HG03060 (cell line): Measurements from ENCODE around the gene GIGYF2.

Experiments used
- ATAC-seq: cut with Tn5 transposase; IDR thresholded peaks from one replicate; pipeline ENCODE4 v1.9.1; 2021; ENCODE audit warnings: low read depth, moderate number of reproducible peaks; ENCODE audit not compliant: unreplicated experiment

Gene GIGYF2

DNA sequence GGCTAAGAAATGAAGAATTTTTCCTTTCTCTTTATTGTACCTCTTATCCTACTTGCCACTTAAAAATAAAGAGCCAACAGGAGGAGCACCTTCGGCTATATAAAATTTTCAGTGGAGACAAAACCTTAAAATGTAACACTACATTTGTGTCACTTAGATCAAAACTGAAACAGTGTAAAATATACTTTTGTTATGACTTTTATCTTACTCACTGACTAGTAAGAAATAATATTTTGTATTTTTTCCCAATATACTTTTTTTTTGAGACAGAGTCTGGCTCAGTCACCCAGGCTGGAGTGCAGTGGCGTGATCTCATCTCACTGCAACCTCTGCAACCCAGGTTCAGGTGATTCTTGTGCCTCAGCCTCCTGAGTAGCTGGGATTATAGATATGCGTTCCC is 50.9 kb downstream of the GIGYF2 start:
- no peak for ATAC-seq

DNA sequence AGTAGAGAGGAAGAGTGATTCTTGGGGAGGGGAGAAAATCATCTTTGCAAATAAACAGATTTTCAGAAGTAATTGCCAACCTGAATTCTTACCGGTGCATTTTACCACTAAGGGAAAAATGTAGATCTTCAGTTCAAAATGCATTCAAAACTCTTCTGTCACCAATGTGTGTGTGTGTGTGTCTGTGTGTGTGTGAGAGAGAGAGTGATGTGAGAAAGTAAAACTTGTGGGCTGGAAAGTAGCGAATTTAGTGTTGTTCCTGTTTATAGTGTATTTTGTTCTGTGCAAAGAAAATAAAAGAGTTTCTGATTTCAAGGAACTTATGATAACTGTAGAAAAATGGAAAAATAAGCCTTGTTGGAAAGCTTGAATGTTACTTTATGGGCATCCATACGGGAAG is 52.2 kb downstream of the GIGYF2 start:
- no peak for ATAC-seq

DNA sequence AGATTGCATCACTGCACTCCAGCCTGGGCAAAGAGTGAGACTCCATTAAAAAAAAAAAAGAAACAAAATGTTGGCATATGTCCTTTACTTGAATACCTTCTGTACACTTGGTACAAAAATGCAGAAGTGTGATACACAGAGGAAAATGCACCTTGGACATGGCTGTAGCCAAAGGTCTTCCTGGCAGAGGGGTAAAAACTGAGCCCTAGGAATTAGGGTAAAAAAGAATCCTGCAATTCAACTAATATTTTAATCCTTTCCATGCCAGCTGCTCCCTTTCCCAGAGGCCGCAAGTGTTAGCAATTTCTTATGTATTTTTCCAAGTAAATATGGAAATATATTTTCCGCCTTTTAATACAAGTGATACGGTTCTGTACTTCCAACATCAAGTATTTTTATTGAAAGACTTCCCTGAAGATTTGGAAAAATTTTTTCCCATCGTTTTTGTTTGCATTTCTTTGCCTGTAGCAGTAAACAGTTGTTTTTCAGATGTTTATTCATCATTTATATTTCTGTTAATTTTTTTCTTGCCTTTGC is 53.1 kb downstream of the GIGYF2 start:
- ATAC-seq: no peak

DNA sequence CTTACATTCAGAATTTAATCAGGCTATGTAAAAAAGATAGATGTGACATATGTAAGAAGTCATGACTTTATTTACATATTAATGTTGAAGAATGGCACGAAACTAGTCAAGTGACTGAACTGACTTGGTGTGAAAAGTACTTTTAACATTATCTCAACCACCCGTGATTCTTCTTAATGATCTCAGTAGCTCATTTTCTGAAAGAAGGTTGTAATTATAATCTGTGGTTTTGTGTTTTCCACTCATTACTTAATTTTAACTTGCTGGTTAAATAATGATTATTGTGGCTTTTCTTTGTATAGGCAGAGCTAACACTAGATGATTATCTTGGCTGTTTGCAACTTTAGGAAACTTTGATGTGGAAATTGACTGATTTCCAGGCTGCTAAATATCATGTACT is 60.8 kb downstream of the GIGYF2 start:
- ATAC-seq: no peak

DNA sequence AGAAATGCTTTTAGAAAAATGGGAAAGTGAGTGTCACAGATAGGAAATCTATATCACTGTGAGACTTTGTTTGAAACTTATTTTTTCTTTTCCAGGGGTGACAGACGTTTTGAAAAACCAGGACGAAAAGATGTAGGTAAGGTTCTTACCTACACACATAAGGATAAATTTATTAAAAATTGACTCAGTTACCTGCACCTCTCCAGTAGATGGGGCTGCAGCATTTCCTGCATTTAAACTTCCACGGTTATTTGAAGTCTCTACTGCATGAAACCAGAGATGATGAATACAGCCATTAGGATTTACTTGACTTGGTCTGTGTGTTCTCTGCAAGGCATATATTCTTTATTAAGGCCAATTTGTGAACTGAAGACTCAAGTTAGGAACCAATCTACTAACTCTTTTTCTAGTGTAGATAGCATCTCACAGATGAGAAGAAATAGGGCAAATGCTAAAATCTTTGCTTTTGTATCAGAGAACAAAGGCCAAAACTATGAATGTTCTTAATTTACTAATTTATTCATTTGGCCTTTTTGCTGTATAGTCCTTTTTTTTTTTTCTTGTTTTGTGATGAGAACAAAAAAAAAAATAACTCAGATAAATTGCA is 64.3 kb downstream of the GIGYF2 start:
- ATAC-seq: no peak

DNA sequence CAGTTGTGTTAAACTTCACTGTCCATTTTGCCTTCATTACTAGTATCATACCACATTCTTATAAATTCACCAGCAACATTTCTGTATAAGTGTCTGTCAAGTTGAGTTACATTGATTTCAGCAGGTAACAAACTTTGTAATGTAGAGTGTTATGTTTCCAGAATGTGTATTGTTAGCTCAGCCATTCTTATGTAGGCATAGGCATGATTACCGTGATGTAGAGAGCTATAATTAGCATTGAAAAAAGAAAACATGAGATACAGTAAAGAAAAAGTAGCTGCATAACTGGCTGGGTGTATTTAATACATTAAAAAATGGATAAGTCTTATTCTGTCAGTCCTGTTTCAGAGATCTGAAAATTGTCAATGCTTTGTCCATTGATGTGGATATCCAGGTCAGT is 70.7 kb downstream of the GIGYF2 start:
- ATAC-seq: no peak

DNA sequence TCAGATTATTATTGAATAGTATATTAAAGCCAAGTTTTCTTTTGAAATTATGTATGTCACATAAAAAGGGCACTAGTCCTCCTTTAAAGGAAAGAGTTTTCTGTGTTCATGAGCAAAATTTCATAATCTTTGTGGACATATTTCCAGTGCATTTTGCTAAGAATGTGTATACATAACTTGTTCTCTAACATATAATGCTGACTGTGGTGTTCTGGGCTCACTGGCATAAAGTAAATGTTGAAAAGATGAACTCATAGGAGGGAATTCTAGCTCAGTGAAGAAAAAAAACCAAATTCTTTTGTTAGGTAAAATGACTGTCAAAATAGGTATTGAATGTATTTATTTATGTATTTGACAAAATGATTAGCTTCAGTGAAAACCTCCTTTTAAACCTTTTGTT is 73.1 kb downstream of the GIGYF2 start:
- no peak for ATAC-seq

DNA sequence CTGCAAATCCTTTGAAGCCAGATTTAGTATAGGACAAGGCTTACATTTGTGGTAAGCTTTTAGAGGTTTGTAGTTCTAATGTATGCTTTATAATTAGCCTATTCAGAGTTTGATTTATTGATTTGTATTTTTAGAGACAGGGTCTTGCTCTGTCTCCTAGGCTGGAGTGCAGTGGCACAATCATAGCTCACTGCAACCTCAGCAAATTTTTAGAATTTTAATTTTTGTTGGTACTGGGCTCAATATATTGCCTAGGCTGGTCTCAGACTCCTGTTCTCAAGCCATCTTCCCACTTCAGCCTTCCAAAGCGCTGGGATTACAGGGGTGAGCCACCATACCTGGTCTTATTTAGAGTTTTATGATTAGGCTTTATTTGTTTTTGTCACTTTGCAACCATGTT is 74.7 kb downstream of the GIGYF2 start:
- no peak for ATAC-seq

DNA sequence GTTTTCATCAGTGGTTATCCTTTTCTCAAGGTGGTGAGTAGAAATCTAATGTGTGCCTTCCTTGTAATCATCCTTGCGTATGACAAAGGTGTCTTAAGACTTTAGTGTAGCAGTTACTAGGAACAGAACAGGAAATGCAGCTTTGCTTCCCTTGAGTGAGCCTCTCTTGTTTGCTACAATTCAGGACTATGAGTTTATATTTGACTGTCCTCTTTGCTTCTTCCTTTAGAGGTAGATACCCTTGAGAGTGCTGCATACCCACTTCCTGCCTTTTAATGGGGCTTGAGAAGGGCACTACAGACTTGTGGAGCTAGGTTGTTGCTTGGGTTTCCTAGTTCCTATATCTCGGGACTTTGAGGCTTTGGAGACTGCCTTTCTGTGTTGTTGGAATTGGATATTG is 75.4 kb downstream of the GIGYF2 start:
- ATAC-seq: no peak

DNA sequence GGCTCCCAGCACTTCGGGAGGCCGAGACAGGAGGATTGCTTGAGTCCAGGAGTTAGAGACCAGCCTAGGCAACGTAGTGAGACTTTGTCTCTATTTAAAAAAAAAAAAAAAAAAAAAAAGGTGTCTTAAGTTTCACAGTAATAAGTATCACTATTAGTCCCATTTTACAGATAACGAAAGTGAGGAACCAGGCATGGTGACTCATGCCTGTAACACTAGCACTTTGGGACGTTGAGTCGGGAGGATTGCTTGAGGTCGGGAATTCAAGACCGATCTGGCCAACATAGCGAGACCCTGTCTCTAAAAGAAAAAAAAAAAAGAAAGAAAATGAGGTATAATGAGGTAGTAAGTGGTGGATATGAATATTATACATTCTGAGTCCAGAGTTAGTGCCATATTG is 76.7 kb downstream of the GIGYF2 start:
- ATAC-seq: no peak

DNA sequence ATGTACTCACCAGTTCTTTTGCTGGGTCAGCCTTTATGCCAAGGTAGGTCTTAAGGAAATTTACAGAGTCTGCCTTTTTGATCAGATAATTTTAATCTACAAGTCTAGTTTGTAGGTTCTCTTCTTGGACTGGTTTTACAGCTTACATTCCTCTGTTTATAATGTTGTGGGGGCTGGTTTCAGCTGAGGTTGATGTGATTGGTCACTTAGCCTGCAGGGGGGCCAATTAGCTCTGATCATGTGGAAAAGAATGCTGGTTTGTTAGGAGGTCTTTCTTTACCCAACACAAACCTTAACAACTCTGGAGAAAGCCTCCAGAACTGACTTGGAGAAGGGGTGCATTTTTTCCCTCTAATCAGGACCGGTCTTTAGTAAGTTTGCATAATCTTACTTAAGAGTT is 79.3 kb downstream of the GIGYF2 start, which contains the start of gene KCNJ13:
Gene KCNJ13 (minus strand): TSS at position 131 of the 400 bp plus-strand sequence. CDS start 5,203 bp downstream, outside the sequence.
- ATAC-seq: no peak

DNA sequence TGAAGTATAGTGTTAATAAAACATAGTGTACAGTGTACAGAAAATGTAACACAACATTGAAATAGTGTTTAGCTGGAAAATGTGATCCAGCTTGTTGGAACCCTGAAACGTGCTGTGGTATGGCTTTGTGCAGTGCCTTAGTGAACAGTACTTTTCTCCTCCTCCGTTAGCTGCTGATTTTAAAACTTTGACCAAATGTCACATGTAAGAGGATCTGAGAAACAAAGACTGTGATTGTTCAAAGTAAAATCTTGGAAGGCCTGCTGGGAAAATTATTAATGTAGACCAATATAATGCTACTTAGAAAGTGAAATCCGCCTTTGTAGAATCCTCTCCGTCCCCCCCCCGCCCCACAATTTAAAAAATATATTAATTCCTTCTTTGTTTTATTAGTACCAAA is 80.1 kb downstream of the GIGYF2 start:
- no peak for ATAC-seq

DNA sequence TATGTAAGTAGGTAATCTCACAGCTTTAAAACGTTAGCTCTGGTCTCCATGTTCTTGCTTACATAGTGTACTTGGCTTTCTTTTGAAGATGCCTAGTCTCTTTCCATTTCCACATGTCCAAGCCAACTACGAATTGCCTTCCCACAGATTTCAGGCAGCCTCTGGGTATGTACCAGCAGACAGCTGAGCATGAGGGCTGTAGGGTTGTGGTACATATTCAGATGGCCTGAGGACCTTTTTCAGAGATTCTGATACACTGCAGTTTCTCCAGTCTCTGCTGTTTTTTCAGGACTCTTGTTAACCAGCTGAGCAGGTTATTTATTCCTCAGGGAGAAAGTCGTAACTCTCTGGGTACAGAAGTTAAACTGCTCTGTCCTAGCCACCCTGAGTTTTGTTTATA is 82.3 kb downstream of the GIGYF2 start:
- ATAC-seq: no peak

DNA sequence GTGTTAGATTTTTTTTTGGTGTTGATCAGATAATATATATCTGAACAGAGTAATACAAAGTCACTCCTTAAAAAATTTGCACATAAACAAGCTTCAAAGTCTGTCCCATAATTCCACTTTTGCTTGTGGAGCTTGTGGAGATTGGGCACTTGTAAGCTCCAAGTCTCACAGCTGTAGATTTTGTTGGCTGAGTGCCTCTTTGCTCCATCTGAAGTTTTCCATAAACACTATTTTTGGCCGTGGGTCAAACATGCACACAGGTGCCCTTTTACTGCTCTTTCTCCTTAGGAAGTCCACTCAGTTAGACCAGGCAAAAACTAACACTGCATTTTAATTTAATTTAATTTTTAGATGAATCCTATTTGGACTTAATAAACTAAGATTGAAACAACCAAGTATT is 82.8 kb downstream of the GIGYF2 start:
- no peak for ATAC-seq

DNA sequence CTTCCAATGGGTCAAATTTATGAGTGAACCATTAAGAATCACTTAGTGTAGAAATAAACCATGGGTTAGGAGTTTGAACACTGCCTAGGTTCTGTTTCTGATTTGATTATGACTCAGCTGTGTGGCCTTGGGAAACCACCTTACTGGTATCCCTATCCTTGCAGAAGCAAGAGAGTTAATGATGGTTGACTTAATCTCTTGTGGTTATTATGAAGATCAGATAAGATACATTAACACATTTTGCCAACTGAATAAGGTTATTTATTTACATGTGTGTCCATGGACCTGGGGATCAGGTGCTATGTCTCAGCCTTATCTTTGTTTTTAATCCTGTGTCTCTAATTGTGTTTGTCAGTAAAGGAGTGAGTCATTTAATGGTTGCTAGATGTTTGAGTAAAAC is 84.6 kb downstream of the GIGYF2 start:
- peak; percentile 90 for ATAC-seq

DNA sequence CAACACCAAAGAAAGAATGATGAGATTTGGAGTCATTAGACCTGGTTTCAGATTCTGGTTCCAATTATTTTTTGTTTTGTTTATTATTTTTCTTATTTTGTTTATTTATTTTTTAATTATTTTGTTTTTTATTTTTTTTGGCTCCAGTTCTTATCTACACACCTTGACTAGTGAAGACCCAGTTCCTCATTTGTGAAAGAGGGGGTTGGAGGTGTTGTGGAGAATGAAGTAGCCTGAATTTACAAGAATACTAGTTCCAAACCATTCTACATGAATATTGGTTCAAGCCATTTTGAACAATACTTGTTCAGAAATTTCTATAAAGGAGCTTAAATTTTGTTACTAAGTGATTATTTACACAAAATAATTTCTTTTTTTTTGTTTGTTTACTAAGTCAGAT is 86.1 kb downstream of the GIGYF2 start:
- ATAC-seq: no peak

DNA sequence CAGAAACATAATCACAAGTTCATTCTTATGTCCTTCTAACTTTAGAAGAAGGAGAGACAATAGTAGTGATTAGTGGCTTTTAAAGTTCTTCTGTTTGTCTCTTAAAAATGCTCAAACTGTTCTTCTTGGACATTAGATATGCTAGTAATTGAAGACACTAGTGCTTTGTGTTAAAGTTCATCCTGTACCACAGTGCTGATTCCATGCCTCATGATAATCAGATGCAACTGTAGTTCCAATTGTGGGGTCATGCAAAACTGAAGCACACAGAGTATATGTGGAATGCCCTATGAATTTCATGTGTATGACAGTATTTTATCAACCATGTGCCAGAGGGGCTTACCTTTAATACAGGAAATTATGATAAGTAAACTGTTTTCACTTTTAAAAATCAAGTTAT is 90.7 kb downstream of the GIGYF2 start:
- ATAC-seq: no peak

DNA sequence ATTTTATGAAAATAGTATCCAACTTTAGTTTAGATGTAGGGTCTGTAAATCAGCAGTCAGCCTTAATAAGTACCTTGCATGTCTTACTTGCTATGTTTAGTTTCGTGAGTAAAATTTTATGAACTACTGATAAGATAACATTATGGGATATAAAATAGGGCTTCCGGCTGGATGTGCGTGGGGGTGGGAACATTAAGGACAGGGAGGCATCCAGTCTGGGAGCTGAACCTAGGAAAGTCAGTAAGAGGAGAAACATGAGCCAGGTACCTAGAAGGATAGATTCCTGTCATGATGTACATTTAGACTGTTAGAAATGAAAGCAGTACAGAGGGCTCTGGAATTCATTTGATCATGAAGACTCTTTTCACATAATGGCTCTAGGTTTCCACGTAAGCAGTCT is 92.0 kb downstream of the GIGYF2 start:
- no peak for ATAC-seq

DNA sequence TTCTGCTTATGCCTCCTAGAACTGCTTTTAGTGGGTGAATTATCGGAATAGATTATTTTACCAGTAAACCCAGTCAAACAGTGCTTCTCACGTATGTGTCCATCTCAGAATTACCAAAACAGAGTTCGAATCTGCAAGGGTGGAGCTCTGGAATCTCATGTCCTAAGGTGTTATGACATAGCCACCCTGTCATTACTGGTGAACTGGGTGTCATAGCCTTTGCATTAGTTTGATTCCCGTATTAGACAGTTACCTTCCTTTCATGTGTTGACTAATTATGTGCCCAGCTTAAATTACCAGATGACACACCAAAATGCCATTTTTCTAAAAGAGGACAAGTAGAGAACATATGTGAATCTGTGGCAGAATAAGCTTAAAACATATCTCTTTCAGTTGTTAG is 94.4 kb downstream of the GIGYF2 start:
- ATAC-seq: no peak

DNA sequence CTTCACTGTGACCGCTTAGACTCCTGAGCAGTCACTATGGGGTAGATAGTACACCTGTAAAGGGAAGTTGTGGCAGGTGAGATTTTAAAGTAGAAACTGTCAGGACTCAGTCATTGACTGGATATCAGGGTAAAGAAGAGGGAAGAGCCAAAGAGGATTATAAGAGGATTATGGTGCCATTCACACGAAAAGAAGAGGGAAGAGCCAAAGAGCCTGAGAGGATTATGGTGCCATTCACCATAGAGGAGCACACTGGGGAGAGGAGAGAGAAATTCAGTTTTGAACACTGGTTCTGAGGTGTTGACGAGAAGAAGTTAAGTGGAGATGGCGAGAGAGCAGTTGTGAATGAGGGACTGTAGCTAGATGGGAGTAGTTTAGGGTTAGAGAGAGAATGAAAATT is 96.1 kb downstream of the GIGYF2 start:
- no peak for ATAC-seq

DNA sequence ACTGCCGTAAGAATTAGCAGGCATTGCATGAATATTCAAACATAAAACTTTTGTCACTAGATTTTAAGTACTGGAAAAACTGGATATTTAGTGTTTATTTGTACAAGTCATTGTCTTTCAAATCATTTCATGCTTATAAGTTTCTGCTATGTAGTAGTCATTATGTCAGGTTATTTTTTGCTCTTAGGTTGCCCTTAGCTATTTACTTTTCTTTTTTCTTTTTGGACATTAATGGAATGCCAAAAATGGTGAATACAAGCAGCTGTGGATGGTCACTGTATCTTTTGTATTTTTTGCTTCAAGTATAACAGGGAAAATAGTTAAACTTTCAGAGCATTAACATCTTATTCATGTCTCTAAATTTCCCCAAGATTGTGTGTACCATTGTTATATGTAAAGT is 97.8 kb downstream of the GIGYF2 start:
- no peak for ATAC-seq

DNA sequence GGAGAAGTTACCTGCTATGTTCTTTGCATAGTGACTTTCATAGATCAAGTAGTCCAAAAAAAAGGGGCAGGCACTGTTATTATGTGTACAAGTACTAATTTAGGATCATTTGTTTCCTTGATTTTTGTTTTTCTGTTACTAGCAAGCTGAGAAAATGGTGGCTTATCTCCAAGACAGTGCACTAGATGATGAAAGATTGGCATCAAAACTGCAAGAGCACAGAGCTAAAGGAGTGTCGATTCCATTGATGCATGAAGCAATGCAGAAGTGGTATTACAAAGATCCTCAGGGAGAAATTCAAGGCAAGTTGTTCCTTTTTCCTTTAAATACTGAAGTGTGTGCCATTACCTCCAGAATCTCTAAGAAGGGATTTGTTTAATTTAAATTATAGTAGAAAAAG is 98.8 kb downstream of the GIGYF2 start:
- ATAC-seq: no peak

DNA sequence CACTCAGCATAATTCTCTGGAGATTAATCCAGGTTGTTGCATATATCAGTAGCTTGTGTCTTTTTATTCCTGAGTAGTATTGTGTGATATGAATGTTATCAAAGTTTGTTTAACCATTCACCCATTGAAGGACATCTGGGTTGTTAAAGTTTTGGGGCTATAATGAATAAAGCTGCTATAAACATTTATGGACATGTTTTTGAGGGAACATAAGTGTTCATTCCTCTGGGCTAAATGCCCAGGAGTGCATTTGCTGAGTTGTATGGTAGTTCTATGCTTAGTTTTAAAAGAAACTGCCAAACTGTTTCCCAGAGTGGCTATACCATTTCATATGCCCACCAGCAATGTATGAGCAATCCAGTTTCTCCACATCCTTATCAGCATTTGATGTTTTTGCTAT is 101.1 kb downstream of the GIGYF2 start:
- ATAC-seq: no peak
